Measurements from ENCODE around the gene TLE3. TPM values are rescaled to one million over a fixed set of nuclear protein-coding genes. Genes with fewer than 3 reads are reported as not detected.

Gene TLE3
- total RNA-seq, 3 donors from 2014 or later, result 115 to 153 (median 139) TPM

GRCh38 chr15:70051948-70052633, 45.6 kb downstream of the TLE3 start:
- no peaks in the 10 kb centered on the region for H3K27me3 Mint-ChIP-seq (ENCODE audit: low read depth)
- no peak overlapping the region for H3K4me3 Mint-ChIP-seq
- no peaks in the 10 kb centered on the region for H3K4me1 Mint-ChIP-seq (ENCODE audit: low read depth)
- DNase-seq (no peak), ATAC-seq (no peak)
- H3K36me3 Mint-ChIP-seq (ENCODE audit: insufficient read depth), result peaks cover 42% of the 10 kb centered on the region
- no peaks in the 10 kb centered on the region for H3K9me3 Mint-ChIP-seq

DNA sequence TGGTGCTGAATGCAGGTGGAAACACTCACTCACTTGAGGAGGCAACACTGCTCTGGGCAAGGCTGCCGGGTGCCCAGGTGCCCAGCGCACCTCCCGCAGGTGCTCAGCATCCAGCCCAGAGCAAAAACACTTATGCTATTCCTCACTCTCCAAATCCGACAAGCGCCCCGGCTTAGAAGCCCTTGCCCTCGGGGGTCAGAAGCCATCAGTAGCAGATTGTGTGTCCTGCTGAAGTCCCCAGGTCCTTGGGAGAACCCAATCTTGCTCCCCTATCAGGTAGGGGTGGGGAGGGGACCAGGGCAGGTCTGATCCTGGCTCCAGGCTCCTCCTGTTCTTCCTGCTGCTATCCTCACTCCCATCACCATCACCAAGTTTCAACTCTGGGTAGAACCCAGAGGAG, 46.7 kb downstream of the TLE3 start:
- no peak overlapping the region for H3K4me3 Mint-ChIP-seq
- H3K9me3 Mint-ChIP-seq, result no peaks in the 10 kb centered on the region
- H3K4me1 Mint-ChIP-seq (ENCODE audit: low read depth), result no peaks in the 10 kb centered on the region
- H3K36me3 Mint-ChIP-seq (ENCODE audit: insufficient read depth), result peaks cover 44% of the 10 kb centered on the region
- no peak for ATAC-seq
- no peaks in the 10 kb centered on the region for H3K27me3 Mint-ChIP-seq (ENCODE audit: low read depth)
- no peak for DNase-seq

GRCh38 chr15:70050441-70050840, 47.3 kb downstream of the TLE3 start:
- no peaks in the 10 kb centered on the region for H3K4me1 Mint-ChIP-seq (ENCODE audit: low read depth)
- H3K4me3 Mint-ChIP-seq, result no peak overlapping the region
- no peaks in the 10 kb centered on the region for H3K27me3 Mint-ChIP-seq (ENCODE audit: low read depth)
- no peak for ATAC-seq
- H3K9me3 Mint-ChIP-seq, result no peaks in the 10 kb centered on the region
- H3K36me3 Mint-ChIP-seq (ENCODE audit: insufficient read depth), result peaks cover 41% of the 10 kb centered on the region
- no peak for DNase-seq

- H3K36me3 Mint-ChIP-seq (ENCODE audit: insufficient read depth), result peaks cover 40% of the 10 kb centered on the region
- ATAC-seq, result no peak
- no peak overlapping the region for H3K4me3 Mint-ChIP-seq
- H3K4me1 Mint-ChIP-seq (ENCODE audit: low read depth), result no peaks in the 10 kb centered on the region
- no peaks in the 10 kb centered on the region for H3K9me3 Mint-ChIP-seq
- DNase-seq, result no peak
- no peaks in the 10 kb centered on the region for H3K27me3 Mint-ChIP-seq (ENCODE audit: low read depth)
These were observed 47.9 kb downstream of the TLE3 start for GRCh38 chr15:70049701-70050301.

DNA sequence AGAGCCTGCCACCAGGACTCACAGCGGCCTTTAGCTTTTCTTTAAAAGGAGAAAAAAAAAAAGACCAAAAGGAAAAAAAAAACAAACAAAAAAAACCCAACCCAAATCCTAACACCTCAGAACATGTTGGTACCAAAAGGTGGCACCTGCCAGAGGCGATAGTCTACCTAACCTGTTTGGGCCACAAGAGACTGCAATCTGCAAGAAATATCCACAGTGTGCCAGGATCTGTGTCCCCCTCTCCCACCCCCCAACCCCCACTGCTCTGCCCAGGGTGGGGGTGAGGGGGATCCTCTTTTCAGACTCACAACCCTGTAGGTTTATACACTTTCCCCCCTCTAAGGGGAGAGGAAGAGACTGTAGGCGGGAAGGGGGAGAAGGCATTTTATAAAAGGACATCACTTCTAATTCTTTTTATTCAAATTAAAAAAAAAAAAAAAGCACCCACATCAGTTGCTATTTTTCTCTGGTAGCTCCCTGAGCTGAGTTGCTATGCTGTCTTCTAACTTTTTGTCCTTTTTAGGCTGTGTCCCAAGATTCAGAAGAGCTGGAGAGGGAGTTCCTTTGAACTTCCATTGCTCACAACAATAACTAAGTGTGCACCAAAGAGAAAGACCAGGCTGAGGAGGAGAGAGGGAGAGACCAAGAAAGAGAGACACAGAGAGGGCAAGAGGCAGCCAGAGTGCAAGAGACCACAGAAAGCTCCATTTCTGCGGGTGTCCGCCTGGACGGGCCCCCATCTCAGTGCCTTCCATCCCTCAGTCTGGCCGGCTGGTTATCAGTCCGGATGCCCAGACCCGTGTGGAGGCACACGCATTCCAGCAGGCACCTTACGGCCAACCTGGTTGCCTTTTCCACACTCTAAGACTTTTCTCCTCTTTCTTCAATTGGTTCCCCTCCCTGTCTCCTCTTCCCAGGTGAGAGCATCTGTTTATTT, 48.9 kb downstream of the TLE3 start:
- H3K36me3 Mint-ChIP-seq (ENCODE audit: insufficient read depth), result peaks cover 38% of the 10 kb centered on the region

GRCh38 chr15:70048198-70048565, 49.5 kb downstream of the TLE3 start:
- Mint-ChIP-seq H3K9me3 (no peaks in the 10 kb centered on the region), H3K4me3 (no peak overlapping the region), H3K27me3 (ENCODE audit: low read depth) (no peaks in the 10 kb centered on the region), H3K4me1 (ENCODE audit: low read depth) (no peaks in the 10 kb centered on the region), H3K36me3 (ENCODE audit: insufficient read depth) (peaks cover 34% of the 10 kb centered on the region)
- DNase-seq (no peak), ATAC-seq (no peak)

More for the DNA sequence above, 48.9 kb downstream of the TLE3 start:
- no peaks in the 10 kb centered on the region for H3K4me1 Mint-ChIP-seq (ENCODE audit: low read depth)
- no peak for DNase-seq
- no peak overlapping the region for H3K4me3 Mint-ChIP-seq
- no peaks in the 10 kb centered on the region for H3K9me3 Mint-ChIP-seq
- ATAC-seq, result no peak
- no peaks in the 10 kb centered on the region for H3K27me3 Mint-ChIP-seq (ENCODE audit: low read depth)

DNA sequence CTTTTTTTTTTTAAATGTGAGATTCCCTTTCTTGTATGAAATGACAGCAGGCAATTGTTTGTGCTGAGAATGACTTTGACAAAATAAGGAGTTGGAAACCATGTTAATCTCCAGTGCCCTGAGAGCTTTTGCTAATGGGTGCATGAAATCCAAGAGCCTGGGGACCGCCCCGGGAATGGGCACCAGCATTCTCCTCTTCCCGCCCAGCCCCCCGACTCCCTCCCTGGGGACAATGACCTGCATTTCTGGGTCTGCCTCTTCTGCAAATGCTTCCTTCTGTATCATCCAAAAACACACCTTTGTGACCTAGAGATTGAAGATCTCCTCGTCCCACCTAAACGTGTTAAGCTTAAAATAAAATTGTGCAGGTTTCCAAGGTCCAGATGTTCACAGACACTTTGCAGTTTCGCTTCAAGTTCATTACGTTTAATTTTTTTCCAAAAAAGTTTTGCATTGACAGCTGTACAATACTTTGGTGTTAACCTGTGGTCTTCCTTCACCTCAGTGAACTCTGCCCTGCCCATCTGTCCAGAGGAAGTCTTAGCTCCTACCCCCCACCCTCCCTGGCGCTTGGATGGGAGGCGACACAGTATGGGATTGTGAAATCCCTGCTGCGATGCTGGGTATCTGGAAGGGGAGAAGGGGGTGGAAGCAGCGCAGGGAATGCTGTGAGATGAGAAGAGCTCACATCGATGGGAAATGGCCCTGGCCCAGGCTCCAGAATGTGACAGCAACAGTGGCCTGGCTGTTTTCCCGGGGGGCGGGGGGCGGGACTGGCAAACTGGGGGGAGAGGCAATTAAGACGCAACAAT, 50.1 kb downstream of the TLE3 start:
- H3K4me1 Mint-ChIP-seq (ENCODE audit: low read depth), result no peaks in the 10 kb centered on the region
- no peak for ATAC-seq
- H3K9me3 Mint-ChIP-seq, result no peaks in the 10 kb centered on the region
- no peak for DNase-seq
- H3K36me3 Mint-ChIP-seq (ENCODE audit: insufficient read depth), result peaks cover 31% of the 10 kb centered on the region
- H3K27me3 Mint-ChIP-seq (ENCODE audit: low read depth), result no peaks in the 10 kb centered on the region
- no peak overlapping the region for H3K4me3 Mint-ChIP-seq

DNA sequence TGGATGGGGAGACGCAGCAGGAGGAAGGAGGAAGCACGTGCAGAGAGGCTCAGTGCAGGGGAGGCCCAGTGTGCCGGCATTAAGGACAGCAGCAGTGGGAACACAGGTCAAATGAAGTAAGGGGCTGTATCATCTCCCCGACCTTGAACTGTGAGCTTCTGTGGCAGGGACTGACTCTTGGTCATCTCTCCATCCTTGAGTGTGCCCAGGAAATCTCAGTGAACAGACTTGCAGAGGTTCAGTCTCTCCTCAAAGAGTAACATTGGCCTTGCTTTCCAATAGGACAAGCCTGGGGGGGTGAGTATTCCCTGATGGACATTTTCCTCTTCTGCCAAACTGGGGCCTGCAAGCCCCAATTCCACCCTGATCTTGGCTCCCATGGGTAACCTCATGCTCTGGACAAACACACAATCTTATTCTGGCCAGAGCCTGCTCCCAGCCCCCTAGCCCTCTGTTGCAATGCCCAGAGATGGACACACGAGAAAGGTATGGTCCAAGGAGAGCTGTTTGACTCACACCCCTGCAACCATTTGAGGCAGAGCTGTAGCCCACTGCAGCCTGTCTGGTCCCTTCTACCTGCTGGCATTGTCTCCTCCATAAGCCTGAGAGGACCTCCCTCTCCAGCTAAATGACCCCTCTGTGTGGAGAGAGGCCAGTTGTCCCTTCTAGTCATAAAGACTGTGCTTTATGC, 50.9 kb downstream of the TLE3 start:
- Mint-ChIP-seq H3K9me3 (no peaks in the 10 kb centered on the region), H3K27me3 (ENCODE audit: low read depth) (no peaks in the 10 kb centered on the region), H3K4me3 (no peak overlapping the region), H3K4me1 (ENCODE audit: low read depth) (no peaks in the 10 kb centered on the region), H3K36me3 (ENCODE audit: insufficient read depth) (peaks cover 31% of the 10 kb centered on the region)
- DNase-seq (no peak), ATAC-seq (no peak)

- H3K9me3 Mint-ChIP-seq, result no peaks in the 10 kb centered on the region
- no peaks in the 10 kb centered on the region for H3K4me1 Mint-ChIP-seq (ENCODE audit: low read depth)
- DNase-seq (no peak), ATAC-seq (no peak)
- H3K36me3 Mint-ChIP-seq (ENCODE audit: insufficient read depth), result peaks cover 14% of the 10 kb centered on the region
- H3K4me3 Mint-ChIP-seq, result no peak overlapping the region
- no peaks in the 10 kb centered on the region for H3K27me3 Mint-ChIP-seq (ENCODE audit: low read depth)
These were observed 52.7 kb downstream of the TLE3 start for GRCh38 chr15:70045045-70045444.

- ATAC-seq (no peak), DNase-seq (no peak)
- Mint-ChIP-seq H3K36me3 (ENCODE audit: insufficient read depth) (peaks cover 11% of the 10 kb centered on the region), H3K27me3 (ENCODE audit: low read depth) (no peaks in the 10 kb centered on the region), H3K9me3 (no peaks in the 10 kb centered on the region), H3K4me1 (ENCODE audit: low read depth) (no peaks in the 10 kb centered on the region), H3K4me3 (no peak overlapping the region)
These were observed 53.5 kb downstream of the TLE3 start for GRCh38 chr15:70044168-70044567.

- no peaks in the 10 kb centered on the region for H3K9me3 Mint-ChIP-seq
- no peaks in the 10 kb centered on the region for H3K27me3 Mint-ChIP-seq (ENCODE audit: low read depth)
- H3K4me1 Mint-ChIP-seq (ENCODE audit: low read depth), result no peaks in the 10 kb centered on the region
- H3K4me3 Mint-ChIP-seq, result no peak overlapping the region
- ATAC-seq (no peak), DNase-seq (no peak)
- peaks cover 8% of the 10 kb centered on the region for H3K36me3 Mint-ChIP-seq (ENCODE audit: insufficient read depth)
These were observed 54.1 kb downstream of the TLE3 start for GRCh38 chr15:70043590-70043989.

- no peak overlapping the region for H3K4me3 Mint-ChIP-seq
- no peaks in the 10 kb centered on the region for H3K4me1 Mint-ChIP-seq (ENCODE audit: low read depth)
- DNase-seq (no peak), ATAC-seq (no peak)
- no peaks in the 10 kb centered on the region for H3K9me3 Mint-ChIP-seq
- no peaks in the 10 kb centered on the region for H3K27me3 Mint-ChIP-seq (ENCODE audit: low read depth)
- peaks cover 8% of the 10 kb centered on the region for H3K36me3 Mint-ChIP-seq (ENCODE audit: insufficient read depth)
These were observed 55.0 kb downstream of the TLE3 start for GRCh38 chr15:70042553-70043214.

- no peaks in the 10 kb centered on the region for H3K9me3 Mint-ChIP-seq
- no peaks in the 10 kb centered on the region for H3K4me1 Mint-ChIP-seq (ENCODE audit: low read depth)
- no peak overlapping the region for H3K4me3 Mint-ChIP-seq
- no peak for DNase-seq
- no peaks in the 10 kb centered on the region for H3K27me3 Mint-ChIP-seq (ENCODE audit: low read depth)
- peaks cover 6% of the 10 kb centered on the region for H3K36me3 Mint-ChIP-seq (ENCODE audit: insufficient read depth)
- no peak for ATAC-seq
These were observed 57.8 kb downstream of the TLE3 start for GRCh38 chr15:70039917-70040316.

Measured in activated T-cell treated with anti-CD3 and anti-CD28 coated beads, Interleukin-2, amount 50 U/mL, for 4 hours (primary cell).